Transverse colon (tissue), 4 donors: ENCODE data around the gene TMEM237.

Source experiments
- CTCF ChIP-seq, 5 experiments: fragments of 200-600 bp in 3 of 5; fragments of 450-650 bp in 2 of 5; sonication (generic) in 3 of 5; IDR thresholded peaks; 1 replicate in 2 of 5; 2 replicates in 3 of 5; pipeline ENCODE4 v1.5.1; 2016 to 2017; ENCODE audit warnings: antibody characterized with exemption in 5 of 5, inconsistent platforms in 3 of 5, mild to moderate bottlenecking in 2 of 5, moderate library complexity in 1 of 5
- EP300 ChIP-seq: sonication (generic); formaldehyde crosslinking; IDR thresholded peaks from one replicate; pipeline ENCODE4 v1.6.1; 2017; ENCODE audit warnings: antibody characterized with exemption, low read depth
- POLR2A ChIP-seq: fragments of 450-650 bp; IDR thresholded peaks from one replicate; pipeline ENCODE4 v1.6.1; 2016; ENCODE audit warnings: antibody characterized with exemption, mild to moderate bottlenecking, moderate library complexity
- POLR2AphosphoS5 ChIP-seq, 3 donors: sonication (generic); formaldehyde crosslinking; IDR thresholded peaks; one replicate each; pipeline ENCODE4 v1.6.1; 2016; ENCODE audit warnings: antibody characterized with exemption in 3 of 3

DNA sequence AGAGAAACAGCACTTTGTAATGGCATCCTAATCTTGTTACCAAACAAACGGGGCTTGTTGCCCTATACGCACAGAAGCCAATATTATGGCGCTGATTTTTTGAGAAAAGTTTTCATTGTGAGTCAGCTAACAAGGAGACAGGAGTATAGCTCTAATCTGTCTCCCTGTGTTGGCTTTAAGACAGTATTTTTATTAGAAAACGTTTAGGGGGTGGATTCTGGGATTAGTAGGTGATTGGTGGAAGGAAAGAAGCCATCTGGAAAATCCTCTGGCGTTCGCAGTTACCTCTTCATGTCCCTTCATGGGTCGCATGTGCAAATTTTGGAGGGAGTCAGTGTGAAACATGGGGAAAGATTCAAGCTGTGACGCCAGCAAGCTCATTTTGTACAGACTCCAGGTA is 698 bp upstream of the TMEM237 start:
- TF ChIP-seq POLR2AphosphoS5 (IDR thresholded peaks at IDR 0.05) (no peak), POLR2A (peak; percentile 10), CTCF (IDR thresholded peaks at IDR 0.05) (no peak), EP300 (no peak)
